GM18858 (cell line): Measurements from ENCODE around the gene CX3CR1.

Experiments
- ATAC-seq: cut with Tn5 transposase; IDR thresholded peaks from one replicate; pipeline ENCODE4 v1.9.1; 2021; ENCODE audit not compliant: unreplicated experiment

The CX3CR1 gene

GRCh38 chr3:39292961-39293360 lies 13.1 kb upstream of the CX3CR1 start:
- no peak for ATAC-seq

GRCh38 chr3:39291903-39292329 lies 12.1 kb upstream of the CX3CR1 start:
- ATAC-seq = no peak

GRCh38 chr3:39290255-39290654 lies 10.4 kb upstream of the CX3CR1 start:
- no peak for ATAC-seq

GRCh38 chr3:39289107-39289506 lies 9.3 kb upstream of the CX3CR1 start:
- no peak for ATAC-seq

- ATAC-seq = peak; percentile 97
Observed at GRCh38 chr3:39288300-39288808, 8.5 kb upstream of the CX3CR1 start.

- ATAC-seq = no peak
Observed at GRCh38 chr3:39287216-39288164, 7.7 kb upstream of the CX3CR1 start.

GRCh38 chr3:39286771-39287170 lies 6.9 kb upstream of the CX3CR1 start:
- ATAC-seq = no peak

GRCh38 chr3:39285332-39285731 lies 5.5 kb upstream of the CX3CR1 start:
- ATAC-seq = no peak

- no peak for ATAC-seq
Observed at GRCh38 chr3:39284457-39284881, 4.6 kb upstream of the CX3CR1 start.

GRCh38 chr3:39282057-39282456 lies 2.2 kb upstream of the CX3CR1 start:
- no peak for ATAC-seq

GRCh38 chr3:39281533-39281932 lies 1.7 kb upstream of the CX3CR1 start:
- ATAC-seq = no peak

GRCh38 chr3:39280571-39280970 lies 735 bp upstream of the CX3CR1 start:
- no peak for ATAC-seq

GRCh38 chr3:39278616-39278935 lies 1.3 kb downstream of the CX3CR1 start:
- ATAC-seq = no peak

- no peak for ATAC-seq
Observed at GRCh38 chr3:39277893-39278615, 1.8 kb downstream of the CX3CR1 start.

- ATAC-seq = no peak
Observed at GRCh38 chr3:39276746-39277145, 3.1 kb downstream of the CX3CR1 start.

GRCh38 chr3:39275963-39276593 lies 3.8 kb downstream of the CX3CR1 start:
- no peak for ATAC-seq

- no peak for ATAC-seq
Observed at GRCh38 chr3:39275052-39275451, 4.8 kb downstream of the CX3CR1 start.

GRCh38 chr3:39273119-39273518 lies 6.7 kb downstream of the CX3CR1 start:
- ATAC-seq = no peak

GRCh38 chr3:39272191-39272590 lies 7.6 kb downstream of the CX3CR1 start:
- no peak for ATAC-seq

- no peak for ATAC-seq
Observed at GRCh38 chr3:39271363-39271914, 8.4 kb downstream of the CX3CR1 start.

- ATAC-seq = no peak
Observed at GRCh38 chr3:39269528-39269927, 10.3 kb downstream of the CX3CR1 start.
